Erythroblast (primary cell): ENCODE data around the gene OSBPL10.
"Not testable (repeated sequence)": the region's sequence is repeated elsewhere in the genome, so short reads cannot be mapped to it uniquely, and the experiment has no call there.

ENCODE experiments used
- DNase-seq, 2 experiments: peaks; one replicate each; lab custom pipeline; 2025; lab: John Stamatoyannopoulos, UW
- GATA1 ChIP-seq: IDR thresholded peaks from 2 replicates; pipeline ENCODE4 v1.6.1; 2011; ENCODE audit warnings: low read depth, mild to moderate bottlenecking, control low read depth, low read length, moderate library complexity
- POLR2A ChIP-seq: IDR thresholded peaks from 2 replicates; pipeline ENCODE4 v1.6.1; 2011; ENCODE audit warnings: mild to moderate bottlenecking, low read length

Gene OSBPL10

GRCh38 chr3:31692751-31693150, 288.3 kb downstream of the OSBPL10 start:
- no peak for DNase-seq
- no peak for TF ChIP-seq POLR2A
- no peak for TF ChIP-seq GATA1

- no peak for DNase-seq
- TF ChIP-seq GATA1 (no peak), POLR2A (no peak)
Observed at GRCh38 chr3:31690771-31691170, 290.3 kb downstream of the OSBPL10 start.

- DNase-seq: not testable (repeated sequence)
Observed at GRCh38 chr3:31689523-31689922, 291.5 kb downstream of the OSBPL10 start.

- no peak for DNase-seq
- TF ChIP-seq GATA1 (no peak), POLR2A (no peak)
Observed at GRCh38 chr3:31688984-31689383, 292.1 kb downstream of the OSBPL10 start.

GRCh38 chr3:31687020-31687802, 293.9 kb downstream of the OSBPL10 start:
- no peak for DNase-seq
- TF ChIP-seq POLR2A: no peak
- TF ChIP-seq GATA1: no peak

GRCh38 chr3:31680072-31680870, 300.8 kb downstream of the OSBPL10 start:
- TF ChIP-seq GATA1 (no peak), POLR2A (no peak)
- no peak for DNase-seq

GRCh38 chr3:31676556-31676955, 304.5 kb downstream of the OSBPL10 start:
- TF ChIP-seq GATA1 (no peak), POLR2A (no peak)
- DNase-seq: no peak

- TF ChIP-seq POLR2A: no peak
- TF ChIP-seq GATA1: no peak
- no peak for DNase-seq
Observed at GRCh38 chr3:31673950-31674349, 307.1 kb downstream of the OSBPL10 start.

- TF ChIP-seq GATA1 (no peak), POLR2A (no peak)
- no peak for DNase-seq
Observed at GRCh38 chr3:31671976-31672375, 309.1 kb downstream of the OSBPL10 start.

- DNase-seq: no peak
- TF ChIP-seq GATA1: no peak
- no peak for TF ChIP-seq POLR2A
Observed at GRCh38 chr3:31671451-31671850, 309.6 kb downstream of the OSBPL10 start.

GRCh38 chr3:31670722-31671121, 310.3 kb downstream of the OSBPL10 start:
- TF ChIP-seq GATA1 (no peak), POLR2A (no peak)
- no peak for DNase-seq

GRCh38 chr3:31670136-31670535, 310.9 kb downstream of the OSBPL10 start:
- no peak for DNase-seq
- TF ChIP-seq POLR2A (no peak), GATA1 (no peak)

- no peak for DNase-seq
- TF ChIP-seq POLR2A (no peak), GATA1 (no peak)
Observed at GRCh38 chr3:31668242-31668641, 312.8 kb downstream of the OSBPL10 start.

GRCh38 chr3:31667582-31667981, 313.5 kb downstream of the OSBPL10 start:
- no peak for TF ChIP-seq POLR2A
- TF ChIP-seq GATA1: no peak
- DNase-seq: no peak

- TF ChIP-seq POLR2A: no peak
- TF ChIP-seq GATA1: no peak
- DNase-seq: no peak
Observed at GRCh38 chr3:31664031-31664430, 317.0 kb downstream of the OSBPL10 start.
